ENCODE measurements around the gene ROR1.

DNA sequence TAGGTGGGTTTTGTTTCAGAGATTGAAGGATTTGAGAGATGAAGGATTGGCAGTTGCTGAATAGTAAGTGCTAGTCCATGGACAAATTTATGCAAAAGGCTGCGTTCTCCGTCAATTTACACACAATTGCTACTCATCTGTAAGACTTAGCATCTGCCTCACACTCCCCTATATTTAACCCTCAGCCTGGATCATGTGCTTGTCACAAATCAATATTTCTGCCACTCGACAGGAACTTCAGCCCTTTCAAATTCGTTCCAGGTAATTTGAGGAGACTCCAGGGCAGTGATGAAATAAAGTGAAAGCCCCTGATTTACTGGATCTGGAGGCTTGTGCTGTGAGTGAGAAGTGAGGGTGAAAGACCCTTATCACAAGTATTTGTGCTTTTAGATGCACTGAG, 324.0 kb downstream of the ROR1 start:
- TF ChIP-seq CHD2 (IDR thresholded peaks at IDR 0.05; ENCODE audit: borderline replicate concordance, low read depth, low read length) (no peak), MEF2B (IDR thresholded peaks at IDR 0.05; ENCODE audit: partially characterized antibody, poor library complexity, severe bottlenecking) (no peak), TARDBP (IDR thresholded peaks at IDR 0.05; ENCODE audit: borderline replicate concordance) (no peak), NRF1 (conservative IDR thresholded peaks at IDR 0.05; ENCODE audit: low read depth, low read length) (no peak), POLR2A (IDR thresholded peaks at IDR 0.05; ENCODE audit: low read depth, low read length) (no peak), NR2C2 (IDR thresholded peaks at IDR 0.05; ENCODE audit: borderline replicate concordance, control insufficient read depth, insufficient read length, low read depth) (no peak), KLF5 (IDR thresholded peaks at IDR 0.05; ENCODE audit: partially characterized antibody) (no peak), MXI1 (IDR thresholded peaks at IDR 0.05; ENCODE audit: low read depth, low read length) (no peak)
- TF ChIP-seq, protein P1, sequence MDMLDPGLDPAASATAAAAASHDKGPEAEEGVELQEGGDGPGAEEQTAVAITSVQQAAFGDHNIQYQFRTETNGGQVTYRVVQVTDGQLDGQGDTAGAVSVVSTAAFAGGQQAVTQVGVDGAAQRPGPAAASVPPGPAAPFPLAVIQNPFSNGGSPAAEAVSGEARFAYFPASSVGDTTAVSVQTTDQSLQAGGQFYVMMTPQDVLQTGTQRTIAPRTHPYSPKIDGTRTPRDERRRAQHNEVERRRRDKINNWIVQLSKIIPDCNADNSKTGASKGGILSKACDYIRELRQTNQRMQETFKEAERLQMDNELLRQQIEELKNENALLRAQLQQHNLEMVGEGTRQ (IDR thresholded peaks at IDR 0.05; ENCODE audit: borderline replicate concordance, low read depth, low read length) = no peak
- TF ChIP-seq, protein P2, sequence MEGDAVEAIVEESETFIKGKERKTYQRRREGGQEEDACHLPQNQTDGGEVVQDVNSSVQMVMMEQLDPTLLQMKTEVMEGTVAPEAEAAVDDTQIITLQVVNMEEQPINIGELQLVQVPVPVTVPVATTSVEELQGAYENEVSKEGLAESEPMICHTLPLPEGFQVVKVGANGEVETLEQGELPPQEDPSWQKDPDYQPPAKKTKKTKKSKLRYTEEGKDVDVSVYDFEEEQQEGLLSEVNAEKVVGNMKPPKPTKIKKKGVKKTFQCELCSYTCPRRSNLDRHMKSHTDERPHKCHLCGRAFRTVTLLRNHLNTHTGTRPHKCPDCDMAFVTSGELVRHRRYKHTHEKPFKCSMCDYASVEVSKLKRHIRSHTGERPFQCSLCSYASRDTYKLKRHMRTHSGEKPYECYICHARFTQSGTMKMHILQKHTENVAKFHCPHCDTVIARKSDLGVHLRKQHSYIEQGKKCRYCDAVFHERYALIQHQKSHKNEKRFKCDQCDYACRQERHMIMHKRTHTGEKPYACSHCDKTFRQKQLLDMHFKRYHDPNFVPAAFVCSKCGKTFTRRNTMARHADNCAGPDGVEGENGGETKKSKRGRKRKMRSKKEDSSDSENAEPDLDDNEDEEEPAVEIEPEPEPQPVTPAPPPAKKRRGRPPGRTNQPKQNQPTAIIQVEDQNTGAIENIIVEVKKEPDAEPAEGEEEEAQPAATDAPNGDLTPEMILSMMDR (IDR thresholded peaks at IDR 0.05 in 2 of 3, conservative IDR thresholded peaks at IDR 0.05 in 1 of 3; ENCODE audit: control insufficient read depth in 2 of 3, extremely low read depth in 1 of 3, insufficient read depth in 1 of 3, low read depth in 3 of 3, low read length in 3 of 3) = no peak
- TF ChIP-seq, protein P3, sequence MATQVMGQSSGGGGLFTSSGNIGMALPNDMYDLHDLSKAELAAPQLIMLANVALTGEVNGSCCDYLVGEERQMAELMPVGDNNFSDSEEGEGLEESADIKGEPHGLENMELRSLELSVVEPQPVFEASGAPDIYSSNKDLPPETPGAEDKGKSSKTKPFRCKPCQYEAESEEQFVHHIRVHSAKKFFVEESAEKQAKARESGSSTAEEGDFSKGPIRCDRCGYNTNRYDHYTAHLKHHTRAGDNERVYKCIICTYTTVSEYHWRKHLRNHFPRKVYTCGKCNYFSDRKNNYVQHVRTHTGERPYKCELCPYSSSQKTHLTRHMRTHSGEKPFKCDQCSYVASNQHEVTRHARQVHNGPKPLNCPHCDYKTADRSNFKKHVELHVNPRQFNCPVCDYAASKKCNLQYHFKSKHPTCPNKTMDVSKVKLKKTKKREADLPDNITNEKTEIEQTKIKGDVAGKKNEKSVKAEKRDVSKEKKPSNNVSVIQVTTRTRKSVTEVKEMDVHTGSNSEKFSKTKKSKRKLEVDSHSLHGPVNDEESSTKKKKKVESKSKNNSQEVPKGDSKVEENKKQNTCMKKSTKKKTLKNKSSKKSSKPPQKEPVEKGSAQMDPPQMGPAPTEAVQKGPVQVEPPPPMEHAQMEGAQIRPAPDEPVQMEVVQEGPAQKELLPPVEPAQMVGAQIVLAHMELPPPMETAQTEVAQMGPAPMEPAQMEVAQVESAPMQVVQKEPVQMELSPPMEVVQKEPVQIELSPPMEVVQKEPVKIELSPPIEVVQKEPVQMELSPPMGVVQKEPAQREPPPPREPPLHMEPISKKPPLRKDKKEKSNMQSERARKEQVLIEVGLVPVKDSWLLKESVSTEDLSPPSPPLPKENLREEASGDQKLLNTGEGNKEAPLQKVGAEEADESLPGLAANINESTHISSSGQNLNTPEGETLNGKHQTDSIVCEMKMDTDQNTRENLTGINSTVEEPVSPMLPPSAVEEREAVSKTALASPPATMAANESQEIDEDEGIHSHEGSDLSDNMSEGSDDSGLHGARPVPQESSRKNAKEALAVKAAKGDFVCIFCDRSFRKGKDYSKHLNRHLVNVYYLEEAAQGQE (IDR thresholded peaks at IDR 0.05; ENCODE audit: low read depth, low read length) = no peak
